Measurements from ENCODE around the gene SNPH.

Gene SNPH

DNA sequence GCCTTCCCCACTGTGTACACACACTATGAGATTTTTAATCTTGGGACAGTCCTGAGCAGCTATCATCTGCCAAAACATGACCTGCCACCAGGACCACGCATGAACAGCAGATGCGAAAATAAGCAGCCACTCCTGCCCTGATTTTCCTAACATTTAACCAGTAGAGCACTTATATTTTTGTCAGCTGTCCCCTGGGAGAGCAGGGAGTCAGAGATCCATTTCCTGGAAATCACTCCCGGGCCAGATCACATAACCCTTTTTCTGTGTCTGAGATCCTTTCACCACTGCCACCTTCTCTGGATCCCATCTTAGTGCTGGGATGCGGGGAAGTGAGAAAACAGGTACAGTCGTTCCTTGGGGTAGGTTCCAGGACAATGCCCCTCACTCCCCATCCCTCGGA, 57.2 kb downstream of the SNPH start:
- in situ Hi-C loops (cut with MboI; ENCODE audit: low sequenced_read_pairs), result no loop called here

DNA sequence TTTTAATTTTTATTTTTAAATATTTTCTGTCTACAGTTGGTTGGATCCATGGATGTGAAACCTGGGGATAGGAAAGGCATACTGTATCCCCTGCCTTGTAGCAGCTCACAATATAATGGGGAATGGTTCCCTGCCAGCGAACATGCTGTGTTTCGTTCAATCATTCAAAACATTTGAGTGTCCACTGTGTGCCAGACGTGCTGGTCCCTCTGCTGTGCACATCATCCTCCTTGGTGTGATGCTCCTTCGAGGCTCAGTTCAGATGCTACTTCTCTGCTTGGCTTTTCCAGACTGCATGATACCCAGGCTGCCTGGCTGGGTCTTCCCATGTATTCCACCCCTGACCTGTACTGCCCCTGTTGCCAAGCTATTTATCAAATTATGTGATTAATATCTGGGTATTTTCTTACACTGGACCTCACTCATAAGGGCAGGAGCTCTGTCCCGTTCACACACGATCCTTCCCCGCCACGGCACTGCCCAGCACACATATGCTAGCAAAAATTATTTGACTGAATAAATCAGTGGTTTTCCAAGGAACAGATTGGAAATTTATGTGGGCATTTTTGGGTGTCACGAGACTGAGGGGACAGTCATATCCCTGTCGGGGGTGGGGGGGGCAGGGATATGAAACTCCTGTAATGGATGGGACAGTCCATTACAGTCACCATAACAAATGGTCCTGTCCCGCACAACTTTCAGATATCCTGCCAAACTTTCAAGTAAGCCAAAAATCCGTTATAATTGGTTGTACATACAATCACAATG, 57.9 kb downstream of the SNPH start:
- in situ Hi-C loops (cut with MboI; ENCODE audit: low sequenced_read_pairs), result no loop called here

DNA sequence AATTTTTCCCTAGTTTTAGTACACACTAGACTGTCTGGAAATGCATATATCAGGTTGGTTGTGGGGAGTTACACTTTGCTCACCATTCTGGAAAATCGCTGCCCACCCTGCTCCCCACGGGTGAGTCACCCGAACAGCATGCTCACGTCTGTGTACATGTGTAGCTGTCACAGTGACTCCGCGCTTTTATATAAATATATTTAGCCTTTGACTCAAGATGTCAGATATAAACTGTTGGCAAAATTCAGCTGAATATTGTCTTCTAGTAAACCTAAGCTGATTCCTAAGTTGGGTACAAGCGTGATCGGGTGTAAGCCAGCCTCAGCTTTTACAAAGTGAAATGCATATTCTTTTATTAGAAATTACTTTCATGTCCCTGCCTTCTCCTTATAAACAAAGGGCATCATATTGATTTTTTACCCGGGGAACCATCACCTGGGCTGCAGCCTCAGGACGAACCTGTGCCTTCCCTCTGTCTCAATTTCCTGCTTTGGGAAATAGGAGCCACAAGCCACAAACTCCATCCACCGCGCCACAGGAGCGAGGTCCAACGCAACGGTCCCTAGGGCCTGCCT, 58.6 kb downstream of the SNPH start:
- in situ Hi-C loops (cut with MboI; ENCODE audit: low sequenced_read_pairs), result no loop called here

DNA sequence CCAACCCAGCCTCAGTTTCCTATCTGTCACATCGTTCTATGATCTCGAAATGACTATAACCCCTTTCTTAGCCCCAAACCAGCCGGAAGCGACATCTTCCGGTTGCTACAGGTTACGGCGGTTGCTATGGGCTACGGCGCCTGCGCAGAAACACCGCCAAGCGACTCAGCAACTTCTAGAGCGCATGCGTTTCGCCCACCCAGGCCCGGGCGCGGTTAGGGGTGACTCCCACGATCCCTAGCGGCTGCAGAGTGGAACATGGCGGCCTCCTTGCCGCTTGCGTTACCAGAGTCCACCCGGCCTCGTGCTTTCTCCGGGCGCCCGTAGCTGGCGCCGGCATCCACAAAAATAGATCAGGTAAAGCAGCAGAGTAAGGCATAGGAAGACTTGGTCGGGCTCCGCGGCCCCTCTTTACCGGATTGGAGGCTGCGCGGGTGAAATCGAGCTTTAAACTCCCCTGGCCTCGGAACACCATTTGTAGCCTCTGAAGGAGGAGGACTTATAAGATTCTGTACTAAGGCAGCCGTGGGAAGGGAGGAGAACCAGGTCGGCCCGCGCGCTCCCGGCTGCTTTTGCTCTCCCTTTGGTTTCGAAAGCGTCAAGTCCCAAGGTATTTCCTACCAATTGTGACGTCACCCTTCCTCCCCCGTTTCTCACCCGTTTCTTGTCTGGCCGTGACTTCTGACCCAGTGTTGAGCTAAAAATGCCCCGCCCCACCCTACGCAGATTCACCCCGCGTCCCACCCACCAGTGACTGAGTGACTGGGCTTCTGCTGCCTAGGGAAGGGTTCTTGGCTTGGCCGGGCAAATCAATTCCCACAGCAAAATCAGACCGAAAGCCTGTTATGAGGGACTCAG, 59.3 kb downstream of the SNPH start:
- in situ Hi-C loops (cut with MboI; ENCODE audit: low sequenced_read_pairs), result no loop called here

DNA sequence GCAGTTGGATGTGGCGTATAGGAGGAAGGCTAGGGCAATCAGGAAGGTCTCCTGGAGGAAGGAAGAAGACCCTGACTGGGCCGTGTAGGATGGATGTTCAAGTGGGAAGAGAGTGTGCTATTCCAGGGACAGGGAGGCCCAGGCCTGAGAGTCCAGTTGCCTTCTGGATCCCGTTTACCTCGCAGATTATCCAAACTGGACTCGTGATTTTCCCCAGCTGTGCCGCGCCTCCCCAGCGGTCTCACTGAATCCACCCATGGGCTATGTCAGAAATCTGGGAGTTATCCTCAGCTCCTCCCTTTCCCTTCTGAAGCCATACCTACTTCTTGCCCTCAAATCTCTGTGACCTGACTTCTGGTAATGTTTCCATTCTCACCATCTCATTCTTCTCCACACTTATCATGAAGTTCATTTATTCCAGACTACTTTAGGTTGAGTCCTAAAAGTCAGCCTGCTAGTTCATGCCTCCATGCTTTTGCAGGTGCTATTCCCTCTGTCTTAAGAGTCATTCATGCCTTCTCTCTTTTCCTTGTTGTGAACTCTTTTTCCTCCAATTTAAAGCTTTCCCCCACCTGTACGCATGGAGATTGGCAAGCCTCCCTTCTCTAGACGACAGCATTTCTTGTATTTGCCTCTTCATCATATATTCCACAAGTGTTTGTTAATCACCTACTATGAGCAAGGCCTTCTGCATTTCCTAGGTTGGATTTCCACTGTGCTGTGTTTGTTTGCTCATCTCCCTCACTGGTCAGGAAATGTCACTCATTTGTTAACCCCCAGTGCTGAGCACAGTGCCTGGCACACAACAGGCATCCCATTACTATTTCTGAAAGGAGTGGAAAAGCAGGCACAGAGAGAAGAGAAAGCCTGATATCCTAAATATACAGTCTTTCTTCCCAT, 60.2 kb downstream of the SNPH start:
- in situ Hi-C loops (cut with MboI; ENCODE audit: low sequenced_read_pairs), result no loop called here

DNA sequence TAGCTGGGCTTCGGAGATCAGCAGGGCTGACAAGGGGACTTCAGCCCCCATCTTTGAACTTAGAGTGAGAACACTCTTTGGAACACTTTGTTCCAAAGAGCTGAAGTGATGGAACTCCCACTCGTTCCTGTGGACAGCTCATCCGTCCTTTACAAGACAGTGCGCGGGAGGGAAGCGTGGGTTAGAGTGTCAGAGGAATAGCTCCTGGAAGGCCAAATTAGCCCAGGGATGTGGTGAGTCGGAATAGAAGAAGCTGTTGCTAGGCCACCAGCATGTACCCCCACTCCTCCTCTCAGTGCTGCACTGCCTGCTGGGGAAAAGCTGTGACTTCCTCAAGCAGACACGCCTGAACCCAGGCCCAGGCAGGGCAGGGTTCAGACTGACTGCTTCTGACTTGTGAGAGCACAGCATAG, 61.2 kb downstream of the SNPH start:
- in situ Hi-C loops (cut with MboI; ENCODE audit: low sequenced_read_pairs), result no loop called here

DNA sequence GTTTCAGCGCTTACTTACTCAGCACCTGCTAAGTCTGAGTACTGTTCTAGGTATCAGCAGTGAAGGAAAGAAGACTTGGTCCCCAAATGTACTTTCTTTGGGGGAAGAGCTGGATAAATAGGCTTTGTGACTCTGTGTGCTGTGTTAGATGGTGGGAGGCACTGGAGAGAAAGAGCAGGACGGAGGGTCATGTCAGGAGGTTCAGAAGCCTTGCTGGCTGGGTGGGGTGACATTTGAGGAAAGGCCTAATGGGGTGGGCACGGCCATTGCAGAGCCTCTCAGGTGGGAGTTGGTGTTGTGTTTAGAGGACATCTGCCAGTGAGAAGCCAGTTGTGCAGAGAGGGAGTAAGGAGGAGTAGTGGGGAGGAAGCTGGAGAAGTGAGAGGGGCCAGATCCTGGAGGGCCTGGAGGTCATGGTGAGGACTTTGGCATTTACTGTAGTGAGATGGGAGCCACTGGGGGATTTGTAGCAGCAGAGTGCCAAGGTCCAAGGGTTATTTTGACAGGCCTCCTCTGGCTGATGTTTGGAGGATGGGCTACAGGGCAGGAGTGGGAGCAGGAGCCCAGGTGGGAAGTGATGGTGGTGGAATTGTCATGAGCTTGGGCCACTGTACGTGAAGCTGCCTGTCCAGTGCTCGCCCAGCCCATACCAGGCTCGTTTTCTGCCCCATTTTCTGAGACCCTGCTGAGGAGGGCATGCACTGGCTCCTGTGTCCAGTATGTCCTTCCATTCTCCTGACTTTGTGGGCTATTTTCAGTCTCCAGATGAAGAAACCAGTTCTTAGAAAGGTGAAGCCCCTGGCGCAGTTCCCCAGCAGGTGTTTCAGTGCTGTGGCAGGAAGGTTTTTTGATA, 62.0 kb downstream of the SNPH start:
- in situ Hi-C loops (cut with MboI; ENCODE audit: low sequenced_read_pairs), result no loop called here

DNA sequence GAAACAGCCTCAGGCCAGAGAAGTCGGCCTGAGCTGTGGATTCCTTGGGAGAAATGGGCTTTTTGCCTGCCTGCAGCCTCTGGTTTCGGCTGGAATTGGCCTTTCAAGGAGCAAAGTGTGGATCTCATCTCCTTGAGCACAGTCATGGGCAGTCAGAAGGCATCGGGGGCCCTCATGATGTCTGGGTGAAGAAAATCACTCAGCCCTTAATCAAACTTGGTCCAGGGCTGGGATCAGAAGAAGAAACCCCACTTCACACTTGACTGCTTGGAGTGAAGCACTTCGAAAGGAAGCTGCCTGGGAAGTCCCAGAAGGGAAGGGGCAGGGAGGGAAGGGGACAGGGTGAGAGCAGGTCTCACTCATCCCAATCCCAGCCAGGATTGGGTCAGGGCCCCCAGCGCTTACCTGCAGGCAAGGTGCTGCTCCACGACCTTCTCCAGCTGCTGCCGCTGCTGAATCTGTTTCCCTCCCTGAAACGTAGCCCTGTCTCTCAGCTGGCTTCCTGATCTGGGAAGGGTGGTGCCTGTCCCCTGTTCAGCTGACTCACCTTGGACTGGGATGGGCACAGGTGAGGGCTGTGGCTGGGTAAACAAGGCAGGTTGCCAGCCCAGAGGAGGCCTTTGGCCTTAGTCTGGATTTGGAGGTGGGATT, 62.7 kb downstream of the SNPH start, which contains the start of gene SDCBP2:
Gene SDCBP2, minus strand, starts transcription at position 460 of the 651 bp plus-strand sequence. CDS start 8,723 bp downstream, outside the sequence.
- in situ Hi-C loops (cut with MboI; ENCODE audit: low sequenced_read_pairs), result no loop called here

DNA sequence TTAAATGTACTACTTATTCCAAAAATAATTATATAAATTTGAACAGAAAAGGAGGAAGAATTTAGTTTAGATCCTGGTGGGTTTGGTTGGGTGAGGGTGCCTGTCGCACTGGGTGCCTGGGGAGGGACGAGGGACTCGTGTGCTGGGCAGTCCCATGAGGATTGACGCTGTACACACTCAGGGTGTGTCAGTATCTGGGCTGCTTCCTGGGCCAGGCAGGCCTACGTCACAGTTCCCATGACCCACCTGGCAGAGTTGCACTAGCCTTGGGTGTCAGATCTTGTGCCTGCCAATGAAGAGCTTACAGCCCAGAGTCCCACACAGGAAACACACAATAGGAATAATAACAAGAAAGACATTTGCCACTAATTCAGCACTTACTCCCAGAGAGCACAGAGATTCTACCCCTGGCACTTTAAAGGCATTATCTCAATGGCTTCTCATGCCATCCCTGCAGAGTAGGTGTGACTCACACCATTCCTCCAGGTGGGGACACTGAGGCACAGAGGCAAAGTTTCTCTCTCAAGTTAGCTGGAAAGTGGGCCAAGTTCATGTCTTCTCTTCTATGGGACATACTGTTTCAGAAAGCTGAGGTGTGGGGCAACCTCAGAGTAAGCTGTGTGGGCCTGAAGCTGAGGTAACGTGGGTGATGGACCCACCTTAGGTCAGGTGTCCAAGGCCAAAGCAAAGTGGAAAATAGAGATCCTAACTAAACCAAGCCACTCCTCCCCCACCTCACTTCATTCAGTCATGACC, 64.2 kb downstream of the SNPH start:
- in situ Hi-C loops (cut with MboI; ENCODE audit: low sequenced_read_pairs), result no loop called here

DNA sequence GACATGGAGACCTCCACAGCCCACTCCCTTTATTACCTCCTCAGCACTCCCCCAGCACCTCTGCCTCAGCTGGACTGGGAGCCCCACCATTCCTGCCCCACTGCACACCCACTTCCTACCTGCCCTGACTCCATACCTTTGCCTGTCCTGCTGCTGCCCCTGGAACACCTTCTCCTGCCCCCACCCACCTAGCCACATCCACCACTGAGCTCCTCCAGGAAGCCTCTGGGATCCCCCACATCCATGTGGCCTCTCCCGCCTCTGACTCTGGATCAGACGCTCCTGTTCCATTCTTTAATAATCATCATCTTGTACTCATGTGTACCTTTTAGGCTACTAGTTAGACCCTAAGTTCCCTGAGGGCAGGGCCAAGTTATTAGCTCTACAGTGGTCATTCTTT, 65.0 kb downstream of the SNPH start:
- in situ Hi-C loops (cut with MboI; ENCODE audit: low sequenced_read_pairs), result no loop called here

DNA sequence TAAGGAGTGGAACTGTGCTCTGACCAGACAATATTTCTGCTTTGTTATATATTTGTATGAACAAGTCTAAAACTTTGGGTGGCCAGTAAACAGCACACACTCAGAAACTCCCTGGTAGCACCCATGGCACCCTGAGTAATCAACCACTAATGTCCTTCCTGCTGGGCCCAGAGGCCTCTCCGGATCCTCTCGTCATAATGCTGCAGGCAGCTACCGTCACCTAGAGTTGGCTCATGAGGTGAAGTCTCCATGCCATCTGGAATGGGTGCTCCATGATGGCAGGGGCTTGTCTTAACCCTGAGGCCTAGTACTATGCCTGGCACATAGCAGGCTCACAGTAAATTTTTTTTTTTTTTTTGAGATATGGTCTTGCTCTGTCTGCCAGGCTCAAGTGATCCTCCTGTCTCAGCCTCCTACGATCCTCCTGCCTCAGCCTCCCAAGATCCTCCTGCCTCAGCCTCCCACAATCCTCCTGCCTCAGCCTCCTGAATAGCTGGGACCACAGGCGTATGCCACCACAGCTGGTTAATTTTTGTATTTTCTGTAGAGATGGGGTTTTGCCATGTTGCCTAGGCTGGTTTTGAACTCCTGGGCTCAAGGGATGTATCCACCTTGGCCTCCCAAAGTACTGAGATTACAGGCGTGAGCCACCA, 65.8 kb downstream of the SNPH start:
- in situ Hi-C loops (cut with MboI; ENCODE audit: low sequenced_read_pairs), result no loop called here

DNA sequence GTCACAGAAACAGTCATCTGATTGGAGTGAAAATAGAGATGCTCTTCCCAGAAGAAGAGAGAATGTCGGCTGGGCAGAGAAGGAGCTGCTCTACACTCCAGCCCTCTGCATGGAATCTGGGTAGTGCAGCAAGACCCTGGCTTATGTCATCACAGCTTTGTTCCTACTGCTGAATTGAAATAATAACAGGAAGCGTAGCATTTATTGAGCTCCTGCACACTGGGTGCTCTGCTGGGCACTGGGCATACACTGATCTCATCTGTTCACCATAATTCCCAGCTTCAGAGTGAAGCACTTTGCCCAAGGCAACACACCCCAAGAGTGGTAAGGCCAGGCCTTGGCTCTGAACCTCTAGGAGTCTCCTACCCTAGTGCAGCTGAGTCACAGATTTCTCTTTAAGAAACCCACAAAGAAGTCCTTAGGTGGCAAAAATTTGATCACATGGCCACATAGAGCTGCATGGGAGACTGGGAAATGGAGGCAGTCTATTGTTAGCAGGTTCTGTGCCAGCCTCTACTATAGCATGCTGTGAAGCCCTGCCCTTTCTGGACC, 66.7 kb downstream of the SNPH start:
- in situ Hi-C loops (cut with MboI; ENCODE audit: low sequenced_read_pairs), result no loop called here

DNA sequence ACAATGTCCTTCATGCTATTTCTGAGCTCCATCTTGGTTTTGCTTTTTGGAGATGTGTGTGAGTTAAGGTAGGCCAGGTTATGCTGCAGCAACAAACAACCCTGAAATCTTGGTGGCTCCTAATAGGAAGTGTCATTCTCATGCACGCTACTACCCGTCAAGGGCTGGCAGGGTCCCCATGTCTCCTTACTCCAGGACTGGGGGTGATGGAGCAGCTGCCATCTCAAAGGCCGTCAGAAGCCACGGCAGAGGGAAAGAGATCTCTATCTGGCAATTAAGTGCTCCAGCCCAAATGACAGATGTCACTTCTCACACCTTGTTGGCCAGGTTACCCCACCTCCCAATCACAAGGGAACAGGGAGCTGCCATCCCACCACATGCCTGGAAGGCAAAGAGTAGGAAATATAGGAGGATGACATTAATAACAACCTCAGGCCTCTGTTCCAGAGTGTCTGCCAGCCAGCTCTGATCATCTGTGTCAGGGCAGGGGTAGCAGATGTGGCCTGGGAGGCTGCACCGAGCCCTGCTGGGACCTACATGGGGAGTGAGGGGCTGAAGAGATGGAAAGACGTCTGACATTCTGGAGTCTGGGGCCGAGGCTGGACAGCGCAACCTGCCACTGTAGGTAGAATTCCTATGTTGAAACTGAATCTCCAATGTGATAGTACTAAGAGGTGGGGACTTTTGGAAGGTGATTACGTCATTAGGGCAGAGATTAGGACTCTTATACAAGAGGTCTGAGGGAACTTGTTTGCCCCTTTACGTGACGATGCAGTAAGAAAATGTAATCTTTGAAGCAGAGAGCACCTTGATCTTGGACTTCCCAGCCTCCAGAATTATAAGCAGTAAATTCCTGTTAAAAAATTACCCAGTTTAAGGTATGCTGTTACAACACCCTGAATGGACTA, 67.6 kb downstream of the SNPH start:
- in situ Hi-C loops (cut with MboI; ENCODE audit: low sequenced_read_pairs), result no loop called here

DNA sequence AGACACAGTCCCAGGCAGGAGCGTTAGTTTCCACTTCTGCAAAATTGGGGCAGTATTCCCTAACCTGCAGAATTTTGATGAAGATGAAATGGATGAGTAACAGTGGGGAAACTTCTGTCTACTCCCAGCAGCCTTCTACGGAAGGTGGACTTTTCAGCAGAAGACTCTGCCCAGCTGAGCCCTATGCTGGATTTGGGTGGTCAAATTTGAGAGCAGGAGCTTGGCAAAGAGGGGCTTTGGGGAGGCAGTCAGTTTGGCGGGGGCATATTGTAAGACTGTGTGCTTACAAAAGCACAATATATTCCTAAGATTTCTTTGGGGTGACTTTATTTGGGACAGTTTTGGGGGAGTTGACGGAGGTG, 68.3 kb downstream of the SNPH start:
- in situ Hi-C loops (cut with MboI; ENCODE audit: low sequenced_read_pairs), result no loop called here

DNA sequence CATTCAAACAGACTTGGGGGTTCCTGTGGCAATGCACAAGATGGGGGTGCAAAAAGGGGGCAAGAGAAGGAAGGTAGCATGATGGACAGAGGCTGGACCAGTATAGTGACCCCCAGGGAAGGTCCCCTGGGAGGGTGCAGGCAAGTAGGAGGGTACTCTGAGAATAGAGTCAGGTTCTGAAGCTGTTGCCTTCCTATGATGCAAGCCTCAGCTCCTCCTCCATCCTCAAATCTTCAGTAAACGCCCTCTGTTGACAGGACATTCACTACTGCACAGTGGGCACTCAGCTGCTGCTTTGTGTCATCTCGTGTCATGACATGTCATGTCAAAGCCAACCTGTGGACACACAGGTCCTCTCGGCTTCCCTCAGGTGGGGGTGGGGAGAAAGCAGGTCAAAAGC, 68.7 kb downstream of the SNPH start:
- in situ Hi-C loops (cut with MboI; ENCODE audit: low sequenced_read_pairs), result no loop called here

DNA sequence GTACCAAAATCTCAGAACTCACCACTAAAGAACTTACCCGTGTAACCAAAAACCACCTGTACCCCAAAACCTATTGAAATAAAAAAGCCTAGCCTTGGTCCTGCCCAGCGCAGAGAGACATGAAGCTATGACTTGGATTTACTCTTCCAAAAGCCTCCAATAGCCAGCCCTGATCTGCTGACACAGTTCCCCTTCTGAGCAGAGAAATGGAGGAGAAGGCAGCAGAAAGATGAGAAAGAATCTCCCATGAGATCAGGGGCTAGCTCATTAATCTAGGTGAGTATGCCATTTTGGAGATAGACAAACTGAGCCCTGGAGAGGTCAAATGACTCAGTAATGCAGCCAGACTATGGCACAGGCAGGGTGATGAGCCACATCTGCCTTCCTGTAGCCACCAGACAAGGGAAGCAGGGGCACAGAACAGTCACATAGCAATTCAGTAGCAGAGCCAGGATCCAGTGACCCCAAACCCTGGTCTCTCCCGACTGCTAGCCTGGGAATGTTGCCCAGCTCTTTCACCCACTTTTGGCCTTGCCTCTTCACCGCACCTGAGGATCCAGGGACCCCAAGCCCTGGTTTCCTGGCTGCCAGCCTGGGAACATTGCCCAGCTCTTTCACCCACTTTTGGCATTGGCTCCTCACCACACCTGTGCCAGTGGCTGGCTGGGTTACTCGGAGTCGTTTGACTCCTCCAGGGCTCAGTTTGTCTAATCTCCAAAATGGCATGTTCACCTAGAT, 70.0 kb downstream of the SNPH start:
- in situ Hi-C loops (cut with MboI; ENCODE audit: low sequenced_read_pairs), result no loop called here
